Fibroblast of upper back skin (primary cell): ENCODE data around the gene LLGL1.

Experiments
- DNase-seq: peaks from one replicate; pipeline ENCODE4 v3.0.0-alpha.2; 2013

Gene LLGL1

DNA sequence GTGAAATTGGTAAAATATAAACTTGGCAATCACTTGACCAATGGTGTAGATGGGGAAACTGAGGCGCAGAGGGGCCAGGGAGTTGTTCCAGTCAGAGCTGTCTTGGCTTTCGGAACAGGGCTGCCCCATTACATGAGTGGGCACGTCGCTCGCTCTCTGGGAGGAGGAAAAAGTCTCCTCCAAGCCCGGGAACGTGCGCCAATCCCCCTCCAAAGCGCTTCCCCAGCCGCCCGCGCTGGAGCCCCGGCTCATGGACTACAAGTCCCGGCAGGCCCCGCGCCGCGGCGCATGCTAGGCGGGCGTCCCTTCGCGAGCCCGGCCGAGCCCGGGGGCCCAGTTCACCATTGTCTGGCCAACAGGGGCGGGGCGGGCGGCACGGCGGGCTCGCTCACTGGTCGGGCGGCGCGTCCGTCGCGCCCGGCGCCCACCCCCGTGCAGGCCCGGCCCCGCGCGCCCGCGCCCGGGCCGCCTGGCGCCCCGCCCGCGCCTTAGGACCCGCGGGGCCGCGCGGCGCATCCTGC, at the start of gene LLGL1:
Gene LLGL1, plus strand, starts transcription at position 515 of the 521 bp plus-strand sequence. CDS start 48 bp downstream, outside the sequence.
- DNase-seq = peak; percentile 96

GRCh38 chr17:18176176-18176575, 49.3 kb upstream of the LLGL1 start:
- DNase-seq = no peak

DNA sequence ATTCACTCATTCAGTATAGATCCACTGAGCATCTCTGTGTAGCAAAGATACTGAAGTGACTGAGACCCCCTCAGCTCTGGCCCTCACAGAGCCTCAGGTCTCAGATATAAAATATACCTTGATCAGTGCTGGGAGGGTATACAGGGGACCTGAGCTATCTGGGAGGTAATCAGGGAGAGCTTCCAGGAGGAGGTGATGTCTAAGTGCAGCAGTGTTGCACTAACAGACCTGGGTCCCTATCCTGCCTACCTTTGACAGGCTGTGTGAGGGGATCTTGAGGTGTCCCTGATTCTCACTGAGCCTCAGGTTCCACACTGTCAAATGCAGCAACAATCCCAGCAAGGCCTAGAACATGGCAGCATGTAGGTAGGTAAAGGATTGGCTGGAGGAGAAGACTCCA, 48.3 kb upstream of the LLGL1 start:
- no peak for DNase-seq

GRCh38 chr17:18177722-18178121, 47.7 kb upstream of the LLGL1 start:
- no peak for DNase-seq

- DNase-seq = no peak
Observed at GRCh38 chr17:18179196-18179595, 46.2 kb upstream of the LLGL1 start.

DNA sequence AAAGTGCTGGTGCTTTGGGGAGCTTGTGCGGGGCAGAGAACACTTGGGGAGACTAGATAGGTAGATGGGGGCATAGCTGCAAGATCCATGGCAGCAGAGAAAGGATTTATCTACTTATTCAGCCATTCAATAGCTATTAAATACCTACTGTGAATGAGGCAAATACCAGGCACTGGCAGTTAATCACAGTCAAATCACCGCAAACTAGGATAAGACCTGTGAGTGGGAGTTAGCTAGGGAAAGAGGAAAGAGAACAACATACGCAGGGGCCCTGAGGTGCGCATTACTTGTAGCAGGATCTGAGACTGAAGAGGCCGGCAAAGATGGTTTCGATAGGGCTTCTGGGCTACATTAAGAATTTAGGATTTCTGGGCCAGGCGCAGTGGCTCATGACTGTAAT, 45.6 kb upstream of the LLGL1 start:
- no peak for DNase-seq

DNA sequence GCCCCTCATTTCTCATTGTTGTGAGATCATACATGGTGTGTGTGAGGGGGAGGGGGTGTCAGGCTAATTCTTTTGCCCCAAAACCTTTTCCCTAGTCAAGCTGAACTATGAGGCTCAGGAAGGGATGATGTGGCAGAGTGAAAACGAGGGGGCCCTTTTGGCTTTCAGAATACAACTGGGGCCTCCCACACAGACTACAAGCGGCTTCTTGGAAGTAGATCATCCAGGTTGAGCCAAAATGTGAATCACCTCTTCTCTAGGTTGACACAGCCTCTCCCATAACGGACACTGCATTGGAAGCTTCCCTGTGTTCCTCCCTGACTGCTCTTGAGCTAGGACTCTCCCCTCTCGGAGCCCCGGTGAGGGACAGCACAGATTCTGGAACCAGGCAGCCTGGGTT, 44.1 kb upstream of the LLGL1 start:
- DNase-seq = peak; percentile 46

- no peak for DNase-seq
Observed at GRCh38 chr17:18182110-18182977, 43.1 kb upstream of the LLGL1 start.

DNA sequence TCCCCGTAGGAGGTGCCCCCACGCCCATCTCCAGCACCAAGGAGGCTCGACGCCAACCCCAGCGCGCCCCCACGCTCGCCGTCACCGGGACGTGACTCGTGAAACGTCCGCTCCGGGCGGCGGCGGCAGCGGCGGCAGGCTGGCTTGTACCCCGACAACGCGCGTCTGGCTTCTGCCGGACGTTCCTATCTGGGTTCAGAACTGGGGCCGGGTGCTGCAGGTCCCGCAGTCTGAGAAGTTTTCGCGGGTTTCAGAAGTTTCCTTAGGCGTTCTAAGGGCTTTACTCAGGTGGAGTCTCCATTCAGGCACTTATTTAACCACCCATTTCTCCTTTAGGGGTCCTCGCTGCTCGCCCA, 42.5 kb upstream of the LLGL1 start:
- peak; percentile 89 for DNase-seq

DNA sequence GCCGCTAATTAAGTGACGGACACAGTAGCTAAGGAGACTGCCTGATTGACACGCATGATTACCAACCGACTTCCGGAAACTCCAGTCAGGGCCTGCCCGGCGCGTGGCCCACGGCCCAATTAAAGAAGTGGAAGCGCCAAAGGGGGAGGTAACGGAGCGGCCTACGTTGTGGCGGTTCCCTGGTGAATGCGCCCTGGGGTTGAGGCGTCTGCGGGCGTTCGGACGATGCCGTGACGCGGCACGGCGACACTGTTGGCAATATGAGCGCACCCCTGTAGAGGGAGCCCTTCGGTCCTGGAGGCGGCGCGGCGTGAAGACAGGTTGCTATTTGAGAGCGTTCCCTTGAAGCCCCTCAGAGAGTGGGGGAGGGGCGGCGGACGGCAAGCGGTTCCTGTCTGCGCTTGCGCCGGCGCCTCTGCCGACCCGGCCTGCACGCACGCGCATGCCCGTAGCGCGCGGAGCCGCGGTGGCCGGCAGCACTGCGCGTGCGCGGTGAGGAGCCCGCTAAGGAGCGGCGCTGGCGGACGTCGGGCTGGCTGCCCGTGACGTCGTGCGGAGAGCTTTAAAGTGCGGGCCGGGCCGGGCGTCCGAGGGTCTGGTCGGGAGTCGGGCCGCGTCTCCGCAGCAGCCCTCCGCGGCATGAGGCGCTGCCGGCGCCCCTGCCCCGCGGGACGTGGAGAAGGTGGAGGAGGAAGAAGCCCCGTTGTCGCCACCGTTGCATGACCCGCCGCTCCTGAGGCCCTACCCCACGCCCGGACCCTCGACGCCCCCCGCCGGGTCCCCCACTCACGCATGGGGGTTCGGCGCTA, 41.9 kb upstream of the LLGL1 start, which contains the start of gene ALKBH5:
Gene ALKBH5, plus strand, starts transcription at position 495 of the 809 bp plus-strand sequence. CDS start 416 bp downstream, outside the sequence.
- DNase-seq = peak; percentile 100

DNA sequence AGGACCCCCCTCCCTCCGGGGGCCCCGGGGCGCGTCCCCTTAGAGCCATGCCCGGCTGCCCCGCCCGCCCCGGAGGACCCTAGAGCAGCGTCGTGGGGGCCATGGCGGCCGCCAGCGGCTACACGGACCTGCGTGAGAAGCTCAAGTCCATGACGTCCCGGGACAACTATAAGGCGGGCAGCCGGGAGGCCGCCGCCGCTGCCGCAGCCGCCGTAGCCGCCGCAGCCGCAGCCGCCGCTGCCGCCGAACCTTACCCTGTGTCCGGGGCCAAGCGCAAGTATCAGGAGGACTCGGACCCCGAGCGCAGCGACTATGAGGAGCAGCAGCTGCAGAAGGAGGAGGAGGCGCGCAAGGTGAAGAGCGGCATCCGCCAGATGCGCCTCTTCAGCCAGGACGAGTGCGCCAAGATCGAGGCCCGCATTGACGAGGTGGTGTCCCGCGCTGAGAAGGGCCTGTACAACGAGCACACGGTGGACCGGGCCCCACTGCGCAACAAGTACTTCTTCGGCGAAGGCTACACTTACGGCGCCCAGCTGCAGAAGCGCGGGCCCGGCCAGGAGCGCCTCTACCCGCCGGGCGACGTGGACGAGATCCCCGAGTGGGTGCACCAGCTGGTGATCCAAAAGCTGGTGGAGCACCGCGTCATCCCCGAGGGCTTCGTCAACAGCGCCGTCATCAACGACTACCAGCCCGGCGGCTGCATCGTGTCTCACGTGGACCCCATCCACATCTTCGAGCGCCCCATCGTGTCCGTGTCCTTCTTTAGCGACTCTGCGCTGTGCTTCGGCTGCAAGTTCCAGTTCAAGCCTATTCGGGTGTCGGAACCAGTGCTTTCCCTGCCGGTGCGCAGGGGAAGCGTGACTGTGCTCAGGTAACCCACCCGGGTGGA, 41.0 kb upstream of the LLGL1 start:
- DNase-seq = no peak

GRCh38 chr17:18185391-18185790, 40.0 kb upstream of the LLGL1 start:
- DNase-seq = peak; percentile 34

DNA sequence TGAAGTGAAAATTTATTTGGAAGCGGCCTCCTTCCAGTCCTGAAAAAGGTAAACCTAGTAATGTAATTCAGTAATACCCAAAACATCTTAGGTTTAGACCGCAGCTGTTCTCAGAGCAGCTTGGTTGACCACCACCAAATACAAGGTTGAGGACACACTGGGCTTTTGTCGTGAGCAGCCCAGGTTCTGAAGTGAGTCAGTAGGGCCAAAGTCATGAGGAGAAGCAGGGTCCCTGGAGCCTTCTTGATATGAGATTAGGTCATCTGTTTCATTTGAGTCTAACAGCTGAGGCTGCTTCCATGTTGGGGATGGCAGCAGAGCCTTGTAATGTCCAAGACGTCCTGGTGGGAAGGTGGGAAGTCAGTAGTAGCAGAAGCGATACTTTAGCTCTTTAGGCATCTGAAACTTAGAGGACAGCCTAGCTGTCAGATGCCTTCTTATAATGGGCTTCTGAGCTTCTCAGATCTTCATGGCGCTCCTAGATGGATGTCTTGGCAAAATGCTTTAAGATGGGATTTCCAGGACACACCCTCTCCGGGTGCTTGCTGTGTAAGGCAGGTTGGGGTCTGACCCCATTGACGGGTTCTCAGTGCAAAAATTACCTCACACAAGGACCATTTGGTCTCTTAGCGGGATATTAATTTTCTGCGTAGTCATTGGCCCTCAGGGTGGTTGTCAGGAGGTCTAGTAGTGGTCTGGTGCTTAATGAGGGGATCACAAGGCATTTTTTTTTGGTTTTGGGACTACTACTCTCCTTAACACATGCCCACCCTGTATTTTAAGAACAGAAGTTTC, 39.4 kb upstream of the LLGL1 start:
- DNase-seq = no peak

- peak; percentile 38 for DNase-seq
Observed at GRCh38 chr17:18186627-18186982, 38.8 kb upstream of the LLGL1 start.

DNA sequence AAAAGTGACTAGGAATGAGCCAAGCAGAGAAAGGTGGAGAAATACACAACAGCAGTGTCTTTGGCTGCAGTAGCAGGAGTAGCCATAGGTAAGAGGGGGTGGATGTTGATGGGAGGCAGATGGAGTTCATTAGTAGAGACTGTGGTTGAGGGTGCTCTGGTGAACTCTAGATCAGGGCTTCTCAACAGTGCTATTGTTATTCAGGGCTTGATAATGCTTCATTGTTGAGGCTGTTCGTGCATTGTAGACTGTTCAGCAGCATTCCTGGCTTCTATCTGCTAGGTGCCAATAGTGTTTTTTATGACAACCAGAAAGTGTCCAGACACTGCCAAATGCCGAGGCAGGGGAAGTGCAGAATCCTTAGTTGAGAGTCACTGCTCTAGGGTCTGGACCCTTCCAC, 38.2 kb upstream of the LLGL1 start:
- no peak for DNase-seq

DNA sequence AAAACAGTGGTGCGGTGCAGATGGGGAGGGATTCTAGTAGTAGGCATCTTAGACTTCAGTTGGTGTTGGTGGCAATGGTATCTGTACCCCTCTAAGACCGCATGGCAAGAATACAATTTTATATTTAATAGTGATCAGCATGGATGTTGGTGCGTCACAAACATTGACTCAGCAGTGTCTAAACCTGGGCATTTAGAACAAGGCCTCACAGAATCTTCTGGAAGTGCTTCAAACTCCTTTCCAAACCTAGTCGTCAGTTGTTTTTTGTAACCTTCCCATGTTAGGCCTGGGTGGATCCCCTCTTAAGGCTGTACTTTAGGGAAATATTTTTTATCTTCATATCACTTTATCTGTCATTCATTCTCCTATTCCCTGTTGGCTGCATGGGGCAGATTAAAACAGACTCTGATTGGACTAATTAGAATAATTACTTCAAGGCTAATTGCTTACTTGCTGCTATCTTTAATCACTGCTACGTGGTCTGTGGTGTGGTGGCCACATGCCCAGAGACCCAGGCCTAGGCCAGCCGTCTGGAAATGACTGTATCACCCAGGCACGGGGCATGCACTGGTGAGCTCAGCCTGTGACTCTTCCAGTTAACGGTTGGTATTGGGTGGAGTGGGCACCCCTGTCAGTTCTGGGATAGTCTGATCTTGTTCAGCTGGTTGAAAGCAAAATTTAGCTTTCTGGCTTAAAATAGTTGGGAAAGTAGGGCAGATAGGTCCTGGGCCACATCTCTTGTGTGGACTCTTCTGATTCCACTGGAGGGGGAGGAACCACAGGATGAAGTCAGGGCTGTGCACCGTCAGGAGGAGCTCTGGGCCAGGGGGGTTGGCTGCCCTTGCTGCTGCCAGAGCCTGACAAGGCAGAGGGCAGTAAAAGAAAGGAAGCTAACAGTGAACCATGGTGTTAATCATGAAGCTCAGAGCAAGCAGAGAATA, 37.3 kb upstream of the LLGL1 start:
- no peak for DNase-seq

DNA sequence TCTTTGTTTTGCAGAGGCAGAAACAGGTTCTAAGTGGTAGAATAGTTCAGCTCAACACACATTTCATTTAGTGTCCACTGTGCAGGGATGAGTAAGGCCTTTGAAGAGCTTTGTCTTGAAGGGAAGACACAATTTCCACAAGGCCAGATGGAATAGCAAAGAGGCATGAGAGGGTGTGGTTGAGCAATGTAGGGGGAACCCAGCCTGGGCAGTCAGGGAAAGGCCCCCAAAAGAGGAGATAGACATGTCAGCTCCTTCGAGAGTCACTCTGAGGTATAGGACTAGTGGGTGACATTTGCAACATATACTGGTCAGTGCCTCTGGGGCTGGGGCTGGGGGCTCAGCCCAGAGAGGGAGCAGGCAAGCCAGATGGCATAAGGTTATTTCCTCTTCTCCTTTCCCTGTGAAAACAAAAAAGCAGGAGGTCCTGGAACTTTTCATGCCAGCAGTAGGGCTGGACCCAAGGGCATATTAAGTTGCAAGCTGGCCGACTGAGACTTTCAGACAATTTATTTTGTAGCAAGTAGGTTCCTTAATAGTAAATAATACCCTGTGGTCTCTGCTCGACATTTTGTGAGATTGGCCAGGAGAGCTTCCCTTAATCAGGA, 34.7 kb upstream of the LLGL1 start:
- no peak for DNase-seq

DNA sequence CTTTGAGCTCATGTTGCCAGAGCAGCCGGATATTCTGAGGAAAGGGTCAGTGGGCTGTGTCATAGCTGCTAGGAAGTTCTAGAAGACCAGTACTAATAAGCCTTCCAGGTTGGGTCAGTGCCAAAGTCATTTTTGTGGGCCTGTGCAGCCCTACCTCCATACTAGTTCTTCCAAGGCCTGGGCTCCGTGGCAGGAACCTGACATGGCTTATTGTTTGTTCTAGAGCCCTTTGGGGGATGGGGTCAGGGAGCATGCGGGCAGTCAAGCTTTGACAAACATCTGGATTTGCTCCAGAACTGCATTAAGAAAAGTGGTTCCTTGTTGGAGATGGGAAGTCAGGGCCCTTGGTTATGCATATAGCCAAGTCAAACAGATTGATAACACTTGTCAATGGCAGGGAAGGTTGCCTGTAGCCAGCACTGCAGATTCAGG, 34.2 kb upstream of the LLGL1 start:
- no peak for DNase-seq

GRCh38 chr17:18191967-18192366, 33.5 kb upstream of the LLGL1 start:
- no peak for DNase-seq

DNA sequence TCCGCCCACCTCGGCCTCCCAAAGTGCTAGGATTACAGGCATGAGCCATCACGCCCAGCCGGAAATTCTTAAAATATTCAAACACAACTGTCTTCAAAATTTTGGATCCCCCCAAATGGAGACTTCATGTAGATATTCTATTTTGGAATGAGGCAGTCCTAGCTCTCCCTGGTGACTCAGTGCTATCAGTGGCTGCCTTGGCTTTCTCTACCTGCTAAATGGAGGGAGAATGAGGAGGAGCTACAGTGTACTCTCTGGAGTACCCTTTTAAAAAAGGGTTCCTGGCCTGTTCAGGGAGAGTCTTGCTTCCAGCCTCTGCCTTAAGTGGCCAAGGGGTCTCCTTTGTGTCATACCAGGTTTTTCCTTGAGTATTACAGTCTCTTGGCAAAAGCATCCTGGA, 31.0 kb upstream of the LLGL1 start:
- DNase-seq = no peak
